GM12864 (cell line): ENCODE measurements around the gene SNX18.

Experiments
- DNase-seq: peaks from one replicate; pipeline ENCODE4 v3.0.0-alpha.2; 2011; ENCODE audit warnings: low read depth
- H3K4me3 ChIP-seq: 2 replicates; pipeline ENCODE4 v1.5.1; 2011; ENCODE audit warnings: mild to moderate bottlenecking, low read depth, low read length, control low read depth
- TF ChIP-seq, protein P1 (sequence below): IDR thresholded peaks from 2 replicates; pipeline ENCODE4 v1.5.1; 2011; ENCODE audit warnings: low read depth, mild to moderate bottlenecking, moderate library complexity, low read length, control low read depth, inconsistent platforms; ENCODE audit errors: missing control alignments

Gene SNX18

DNA sequence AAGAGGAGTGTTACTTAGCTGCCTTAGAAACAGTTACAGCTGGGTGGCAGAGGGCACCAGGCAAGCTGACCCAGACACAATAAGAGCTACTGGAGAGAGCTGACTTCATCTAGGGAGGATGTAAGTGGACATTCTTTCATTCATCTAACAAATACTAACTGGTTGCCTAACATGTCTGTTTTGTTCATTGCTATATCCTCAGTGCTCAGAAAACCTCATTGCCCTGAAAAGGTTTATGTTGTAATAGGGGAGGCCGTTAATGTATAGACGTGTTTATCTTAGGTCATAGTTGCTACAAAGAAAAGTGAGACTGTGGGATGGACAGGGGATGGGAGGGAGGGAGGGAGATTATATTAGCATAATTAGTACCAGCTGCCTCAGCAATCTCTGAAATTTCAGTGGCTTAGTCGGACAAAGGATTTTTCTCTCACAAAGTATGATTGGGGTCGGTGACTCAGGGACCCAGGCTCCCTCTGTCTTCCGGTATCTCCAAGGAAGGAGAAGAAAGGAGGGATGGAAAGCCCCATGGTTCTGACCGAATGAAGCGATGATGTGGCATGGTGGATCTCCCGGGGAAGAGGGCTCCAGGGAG lies 2.6 kb upstream of the SNX18 start:
- H3K4me3 ChIP-seq: no peak overlapping the region
- TF ChIP-seq, protein P1, sequence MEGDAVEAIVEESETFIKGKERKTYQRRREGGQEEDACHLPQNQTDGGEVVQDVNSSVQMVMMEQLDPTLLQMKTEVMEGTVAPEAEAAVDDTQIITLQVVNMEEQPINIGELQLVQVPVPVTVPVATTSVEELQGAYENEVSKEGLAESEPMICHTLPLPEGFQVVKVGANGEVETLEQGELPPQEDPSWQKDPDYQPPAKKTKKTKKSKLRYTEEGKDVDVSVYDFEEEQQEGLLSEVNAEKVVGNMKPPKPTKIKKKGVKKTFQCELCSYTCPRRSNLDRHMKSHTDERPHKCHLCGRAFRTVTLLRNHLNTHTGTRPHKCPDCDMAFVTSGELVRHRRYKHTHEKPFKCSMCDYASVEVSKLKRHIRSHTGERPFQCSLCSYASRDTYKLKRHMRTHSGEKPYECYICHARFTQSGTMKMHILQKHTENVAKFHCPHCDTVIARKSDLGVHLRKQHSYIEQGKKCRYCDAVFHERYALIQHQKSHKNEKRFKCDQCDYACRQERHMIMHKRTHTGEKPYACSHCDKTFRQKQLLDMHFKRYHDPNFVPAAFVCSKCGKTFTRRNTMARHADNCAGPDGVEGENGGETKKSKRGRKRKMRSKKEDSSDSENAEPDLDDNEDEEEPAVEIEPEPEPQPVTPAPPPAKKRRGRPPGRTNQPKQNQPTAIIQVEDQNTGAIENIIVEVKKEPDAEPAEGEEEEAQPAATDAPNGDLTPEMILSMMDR: no peak
- no peak for DNase-seq

DNA sequence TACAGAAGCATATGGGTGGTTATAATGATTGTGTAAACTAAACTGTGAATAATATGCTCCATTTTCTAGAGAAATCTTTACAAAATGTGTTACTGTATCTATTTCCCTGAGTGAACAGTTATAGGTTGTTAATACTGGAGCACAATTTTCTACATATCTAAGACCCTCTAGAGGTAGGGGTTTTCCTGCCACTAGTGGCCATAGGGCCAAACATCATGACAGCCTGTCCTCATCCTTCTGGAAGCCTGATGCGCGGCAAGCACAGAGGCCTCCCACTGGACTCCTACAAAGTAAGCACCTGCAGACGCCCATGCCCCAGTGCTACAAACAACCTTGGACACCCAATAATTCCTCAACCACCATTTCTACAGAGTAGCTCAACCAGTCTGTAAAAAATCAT lies 1.9 kb upstream of the SNX18 start:
- TF ChIP-seq, protein P1: no peak
- no peak overlapping the region for H3K4me3 ChIP-seq
- DNase-seq: no peak

DNA sequence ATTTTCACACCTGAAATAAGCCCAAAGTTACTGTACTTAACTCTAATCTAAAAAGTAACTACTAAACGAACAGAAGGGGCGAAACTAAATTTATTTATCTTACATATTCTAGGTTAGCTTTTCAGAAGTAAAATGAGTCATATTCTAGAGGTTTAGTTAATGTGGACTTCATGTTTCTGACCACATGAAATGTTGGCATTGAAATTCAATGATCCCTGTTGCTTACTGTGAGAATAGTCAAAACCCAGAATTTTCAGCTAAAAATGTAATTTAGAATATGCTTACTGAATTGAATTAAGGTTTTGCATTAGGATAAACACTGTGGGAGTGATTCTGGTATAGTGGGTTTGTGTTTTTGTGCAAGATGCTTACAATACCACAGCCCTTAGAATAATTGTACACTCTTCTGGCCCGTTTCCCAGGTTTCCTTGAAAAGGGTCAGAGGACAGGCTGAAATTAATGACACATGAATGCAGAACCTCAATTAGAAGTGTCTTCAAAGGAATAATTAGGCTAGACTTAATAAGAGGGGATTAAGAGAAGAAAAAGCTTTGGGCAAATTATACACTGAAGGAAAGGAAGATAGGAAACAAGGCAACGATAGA lies 1.4 kb upstream of the SNX18 start:
- DNase-seq: no peak

DNA sequence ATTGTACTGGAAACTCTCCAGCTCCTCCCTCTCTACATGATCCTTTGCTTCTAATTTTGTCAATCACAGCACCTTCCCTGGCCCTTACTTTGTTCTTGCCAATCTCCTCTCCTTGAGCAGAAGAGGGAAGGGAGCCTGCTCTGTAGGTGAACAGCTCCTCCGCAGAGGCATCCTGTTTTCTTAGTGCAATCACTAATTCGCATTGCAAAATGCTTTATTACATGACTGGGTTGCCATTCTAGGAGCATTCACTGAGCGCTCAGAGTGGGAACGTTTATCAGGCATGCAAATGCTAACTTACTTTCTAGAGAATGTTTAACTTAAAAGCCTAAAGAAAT lies 416 bp upstream of the SNX18 start:
- DNase-seq: no peak
- TF ChIP-seq, protein P1: no peak
- H3K4me3 ChIP-seq: no peak overlapping the region

More for the DNA sequence above, 1.4 kb upstream of the SNX18 start:
- TF ChIP-seq, protein P1: no peak
- H3K4me3 ChIP-seq: no peak overlapping the region

DNA sequence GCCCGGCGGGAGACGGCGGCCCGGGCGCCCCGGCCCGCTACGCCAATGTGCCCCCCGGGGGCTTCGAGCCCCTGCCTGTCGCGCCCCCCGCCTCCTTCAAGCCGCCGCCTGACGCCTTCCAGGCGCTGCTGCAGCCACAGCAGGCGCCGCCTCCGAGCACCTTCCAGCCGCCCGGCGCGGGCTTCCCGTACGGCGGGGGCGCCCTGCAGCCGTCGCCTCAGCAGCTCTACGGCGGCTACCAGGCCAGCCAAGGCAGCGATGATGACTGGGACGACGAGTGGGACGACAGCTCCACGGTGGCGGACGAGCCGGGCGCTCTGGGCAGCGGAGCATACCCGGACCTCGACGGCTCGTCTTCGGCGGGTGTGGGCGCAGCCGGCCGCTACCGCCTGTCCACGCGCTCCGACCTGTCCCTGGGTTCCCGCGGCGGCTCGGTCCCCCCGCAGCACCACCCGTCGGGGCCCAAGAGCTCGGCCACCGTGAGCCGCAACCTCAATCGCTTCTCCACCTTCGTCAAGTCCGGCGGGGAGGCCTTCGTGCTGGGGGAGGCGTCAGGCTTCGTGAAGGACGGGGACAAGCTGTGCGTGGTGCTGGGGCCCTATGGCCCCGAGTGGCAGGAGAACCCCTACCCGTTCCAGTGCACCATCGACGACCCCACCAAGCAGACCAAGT lies 723 bp downstream of the SNX18 start:
- TF ChIP-seq, protein P1: no peak
- no peak for DNase-seq
- H3K4me3 ChIP-seq: peak overlapping the region; percentile 61

DNA sequence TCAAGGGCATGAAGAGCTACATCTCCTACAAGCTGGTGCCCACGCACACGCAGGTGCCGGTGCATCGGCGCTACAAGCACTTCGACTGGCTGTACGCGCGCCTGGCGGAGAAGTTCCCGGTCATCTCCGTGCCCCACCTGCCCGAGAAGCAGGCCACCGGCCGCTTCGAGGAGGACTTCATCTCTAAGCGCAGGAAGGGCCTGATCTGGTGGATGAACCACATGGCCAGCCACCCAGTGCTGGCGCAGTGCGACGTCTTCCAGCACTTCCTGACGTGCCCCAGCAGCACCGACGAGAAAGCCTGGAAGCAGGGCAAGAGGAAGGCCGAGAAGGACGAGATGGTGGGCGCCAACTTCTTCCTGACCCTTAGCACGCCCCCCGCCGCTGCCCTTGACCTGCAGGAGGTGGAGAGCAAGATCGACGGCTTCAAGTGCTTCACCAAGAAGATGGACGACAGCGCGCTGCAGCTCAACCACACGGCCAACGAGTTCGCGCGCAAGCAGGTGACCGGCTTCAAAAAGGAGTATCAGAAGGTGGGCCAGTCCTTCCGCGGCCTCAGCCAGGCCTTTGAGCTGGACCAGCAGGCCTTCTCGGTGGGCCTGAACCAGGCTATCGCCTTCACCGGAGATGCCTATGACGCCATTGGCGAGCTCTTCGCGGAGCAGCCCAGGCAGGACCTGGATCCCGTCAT lies 1.4 kb downstream of the SNX18 start:
- DNase-seq: no peak
- no peak overlapping the region for H3K4me3 ChIP-seq

More for the DNA sequence above, 1.4 kb downstream of the SNX18 start:
- TF ChIP-seq, protein P1: no peak
